HG02970 (cell line): ENCODE results near the gene FAM204A.

Source experiments
- ATAC-seq: cut with Tn5 transposase; IDR thresholded peaks from one replicate; pipeline ENCODE4 v1.9.1; 2021; ENCODE audit warnings: mild to moderate bottlenecking, moderate library complexity, moderate number of reproducible peaks; ENCODE audit not compliant: unreplicated experiment, low FRiP score

The FAM204A gene

GRCh38 chr10:118254654-118255053, 87.5 kb downstream of the FAM204A start:
- no peak for ATAC-seq

GRCh38 chr10:118253397-118253796, 88.7 kb downstream of the FAM204A start:
- no peak for ATAC-seq

GRCh38 chr10:118251791-118252190, 90.3 kb downstream of the FAM204A start:
- ATAC-seq = no peak

- no peak for ATAC-seq
These were observed 92.4 kb downstream of the FAM204A start for GRCh38 chr10:118249714-118250113.
